Colon (tissue), 2 donors: ENCODE results near the gene LRRC53.

Source experiments
- FAIRE-seq: peaks from 2 replicates; lab custom pipeline; 2012; peaks lifted over from hg19 to GRCh38; lab: Jason Lieb, UNC
- donor health status: control.
- donor health status: control.

LRRC53 gene

GRCh38 chr1:74496669-74497068 is 15.7 kb downstream of the LRRC53 start:
- no peak for FAIRE-seq

- no peak for FAIRE-seq
These were observed 26.4 kb downstream of the LRRC53 start for GRCh38 chr1:74486036-74486435.

DNA sequence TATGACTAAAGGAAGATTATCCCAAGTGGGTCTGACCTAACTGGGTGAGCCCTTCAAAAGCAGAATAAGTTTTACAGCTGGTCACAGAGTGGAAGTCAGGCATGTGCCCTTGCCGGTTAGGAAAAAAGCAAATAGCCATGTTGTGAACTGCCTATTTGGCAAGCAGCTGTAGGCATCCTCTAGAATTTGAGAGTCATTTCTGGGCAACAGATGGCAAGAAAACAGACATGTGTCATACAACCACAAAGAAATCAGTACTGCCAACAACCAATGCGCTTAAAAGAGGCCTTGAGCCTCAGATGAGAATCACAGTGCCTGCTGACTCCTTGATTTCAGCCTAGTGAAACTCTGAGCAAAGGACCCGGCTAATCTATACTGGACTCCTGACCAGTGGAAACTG is 26.8 kb downstream of the LRRC53 start:
- FAIRE-seq, result no peak

GRCh38 chr1:74481607-74482006 is 30.8 kb downstream of the LRRC53 start:
- FAIRE-seq, result no peak

GRCh38 chr1:74480068-74480467 is 32.3 kb downstream of the LRRC53 start:
- no peak for FAIRE-seq

DNA sequence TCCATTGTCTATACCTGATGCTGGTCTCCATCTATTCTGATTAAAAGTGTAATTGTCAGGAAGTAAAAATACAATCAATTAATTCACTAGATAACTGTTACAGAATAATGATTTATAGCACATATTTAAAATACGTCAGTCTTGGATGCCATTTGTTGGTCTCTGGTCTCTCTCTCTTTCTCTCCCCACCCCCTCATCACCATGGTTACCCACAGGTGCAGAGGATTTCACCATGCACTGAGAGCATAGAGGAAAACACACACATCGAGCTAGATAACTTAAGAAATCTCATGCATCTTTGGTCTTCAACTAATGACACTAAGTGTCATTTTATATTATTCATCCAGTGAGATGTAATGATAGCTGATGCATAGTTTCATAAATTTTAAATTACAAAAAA is 33.4 kb downstream of the LRRC53 start:
- no peak for FAIRE-seq

DNA sequence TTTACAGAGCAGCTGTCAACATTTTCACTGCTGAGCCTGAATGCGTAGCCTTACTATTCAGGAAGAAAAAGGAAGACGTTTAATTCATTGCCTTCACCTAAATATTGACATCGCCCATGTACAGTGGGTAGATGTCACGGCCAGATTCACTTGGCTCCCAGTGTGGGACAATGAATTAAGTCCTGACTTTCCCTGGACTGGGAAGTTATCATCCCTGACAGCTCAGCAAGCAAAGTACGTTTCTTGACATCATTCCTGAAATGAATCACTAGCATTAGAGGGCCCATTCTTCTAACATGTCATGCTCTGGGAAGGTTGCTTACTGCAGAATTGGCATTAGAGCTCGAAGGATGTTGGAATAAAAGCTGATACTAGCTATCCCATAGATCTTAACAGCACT is 37.8 kb downstream of the LRRC53 start:
- no peak for FAIRE-seq

DNA sequence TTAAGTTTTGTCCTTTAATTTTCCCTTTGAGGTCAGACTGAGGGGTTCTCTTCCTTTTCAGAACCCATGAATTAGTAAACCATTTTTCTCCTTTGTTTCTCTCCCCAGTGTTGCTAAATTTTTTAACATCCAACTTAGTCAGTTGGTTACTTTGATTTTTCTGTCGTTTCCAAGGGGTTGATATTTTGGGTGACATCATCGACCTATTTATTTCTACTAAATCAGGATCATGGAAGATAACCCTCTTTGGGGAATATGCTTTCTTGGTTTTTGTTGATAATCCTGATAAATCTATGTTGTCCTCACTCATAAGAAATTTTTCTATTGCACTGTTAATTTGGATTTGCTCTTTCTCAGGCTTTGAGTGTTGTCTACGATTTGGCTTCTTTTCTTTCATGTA is 40.9 kb downstream of the LRRC53 start:
- no peak for FAIRE-seq

GRCh38 chr1:74470936-74471335 is 41.5 kb downstream of the LRRC53 start:
- FAIRE-seq, result no peak

- no peak for FAIRE-seq
These were observed 42.2 kb downstream of the LRRC53 start for GRCh38 chr1:74470251-74470650.

- no peak for FAIRE-seq
These were observed 43.3 kb downstream of the LRRC53 start for GRCh38 chr1:74468982-74469603.

- no peak for FAIRE-seq
These were observed 44.5 kb downstream of the LRRC53 start for GRCh38 chr1:74467786-74468377.

DNA sequence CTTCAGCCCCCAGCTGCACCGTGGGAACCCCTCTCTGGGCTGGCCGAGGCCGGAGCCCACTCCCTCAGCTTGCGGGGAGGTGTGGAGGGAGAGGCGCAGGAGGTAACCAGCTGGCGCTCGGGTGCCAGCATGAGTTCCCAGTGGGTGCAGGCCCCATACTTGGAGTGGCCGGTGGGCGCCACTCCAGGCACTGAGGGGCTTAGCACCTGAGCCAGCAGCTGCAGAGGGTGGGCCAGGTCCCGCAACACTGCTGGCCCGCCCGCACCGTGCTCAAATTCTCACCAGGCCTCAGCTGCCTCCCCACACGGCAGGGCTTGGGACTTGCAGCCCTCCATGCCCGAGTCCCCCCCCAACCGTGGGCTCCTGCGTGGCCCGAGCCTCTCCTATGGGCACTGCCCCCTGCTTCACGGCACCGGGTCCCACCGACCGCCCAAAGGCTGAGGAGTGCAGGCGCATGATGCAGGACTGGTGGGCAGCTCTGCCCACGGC is 47.2 kb downstream of the LRRC53 start:
- FAIRE-seq, result no peak

DNA sequence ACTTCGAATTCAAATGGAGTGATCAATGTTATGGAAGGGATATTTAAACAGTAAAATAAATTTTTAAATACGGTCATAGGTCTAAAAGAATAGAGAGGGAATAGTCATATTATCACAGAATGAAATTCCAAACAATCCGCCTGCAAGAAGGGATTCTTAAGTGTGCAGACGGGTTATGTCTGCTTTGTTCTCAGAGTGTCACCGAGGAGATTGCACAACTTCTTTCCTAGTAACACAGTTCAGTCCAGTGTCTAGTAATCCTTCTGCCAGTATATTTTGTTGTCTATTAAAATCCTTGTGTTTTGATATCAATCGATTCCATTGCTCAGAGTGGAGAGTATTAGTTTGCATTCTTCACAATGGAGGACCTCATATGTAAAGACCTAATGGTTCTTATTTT is 48.4 kb downstream of the LRRC53 start:
- no peak for FAIRE-seq

GRCh38 chr1:74463333-74463988 is 49.0 kb downstream of the LRRC53 start:
- FAIRE-seq, result no peak

DNA sequence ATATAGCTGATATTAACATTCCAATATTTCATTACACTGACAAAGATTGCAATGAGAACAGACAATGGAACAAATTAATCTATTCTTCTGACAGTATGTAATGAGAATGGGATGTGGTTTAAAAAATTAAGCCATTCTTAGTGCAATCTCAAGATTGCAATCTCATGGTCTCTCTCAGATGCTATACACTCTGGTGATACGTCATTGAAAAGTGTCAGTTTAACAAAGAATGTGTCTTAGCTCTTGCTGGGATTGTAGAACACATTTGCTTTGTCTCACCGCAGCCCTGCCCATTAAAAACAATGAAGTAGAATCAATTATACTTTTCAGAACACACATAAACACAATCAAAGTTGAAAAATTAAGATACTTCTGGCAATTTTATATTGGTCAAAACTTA is 55.2 kb downstream of the LRRC53 start:
- no peak for FAIRE-seq

- FAIRE-seq, result no peak
These were observed 57.0 kb downstream of the LRRC53 start for GRCh38 chr1:74455390-74455789.

DNA sequence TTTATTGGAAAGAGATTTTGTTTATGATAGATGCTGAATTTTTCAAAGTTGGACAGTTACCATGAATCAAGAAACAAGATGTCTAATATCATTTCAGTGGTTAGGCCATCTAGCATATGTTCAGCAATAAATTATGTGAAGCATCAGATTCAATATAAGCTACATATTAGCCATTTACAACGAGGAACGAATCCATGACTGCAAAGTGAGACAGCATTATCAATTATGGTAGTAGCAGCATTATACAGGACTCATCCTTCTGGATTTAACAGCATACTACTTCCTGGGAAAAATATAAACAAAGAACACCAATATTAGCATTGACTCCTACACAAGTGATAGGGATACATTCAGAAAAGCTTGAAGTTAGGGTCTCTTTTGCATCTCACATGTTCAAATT is 59.1 kb downstream of the LRRC53 start:
- no peak for FAIRE-seq

DNA sequence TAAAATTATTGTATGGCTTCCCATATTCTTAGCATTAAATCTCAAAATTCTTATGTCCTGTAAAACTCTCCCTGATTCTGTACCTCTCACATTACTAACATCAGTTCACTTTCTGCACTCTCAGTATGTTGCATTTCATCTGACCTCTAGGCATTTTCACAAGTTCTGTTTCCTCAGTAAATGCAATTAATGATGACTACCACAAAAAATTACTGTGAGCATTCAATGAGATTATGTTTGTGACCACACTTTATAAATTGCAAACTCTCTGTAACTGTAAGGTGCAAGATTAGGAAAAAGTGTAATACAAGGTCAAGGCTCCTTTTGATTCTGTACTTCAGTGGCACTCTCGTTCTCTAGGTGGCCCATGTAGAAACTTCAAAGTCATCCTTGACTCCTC is 60.4 kb downstream of the LRRC53 start:
- FAIRE-seq, result no peak

- FAIRE-seq, result no peak
These were observed 75.4 kb downstream of the LRRC53 start for GRCh38 chr1:74437035-74437434.

DNA sequence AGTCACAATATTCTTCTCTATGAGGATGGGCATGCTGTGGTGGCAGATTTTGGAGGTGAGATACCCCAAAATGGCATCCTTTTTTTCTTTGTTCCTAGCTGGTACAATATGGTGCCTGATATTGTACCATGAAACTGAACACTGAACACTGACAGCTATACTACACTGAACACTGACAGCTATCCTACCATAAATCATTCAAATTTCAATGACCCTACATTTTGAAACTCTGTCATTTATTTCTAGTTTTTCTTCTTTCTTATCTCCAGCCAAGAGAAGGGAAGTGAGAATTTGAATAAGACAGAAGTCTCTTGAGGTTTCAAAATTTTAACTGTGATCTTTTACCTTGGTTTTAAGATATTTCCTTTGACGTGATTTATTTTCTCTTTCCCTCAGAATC is 76.3 kb downstream of the LRRC53 start:
- FAIRE-seq, result no peak

GRCh38 chr1:74434321-74434720 is 78.1 kb downstream of the LRRC53 start:
- no peak for FAIRE-seq

- no peak for FAIRE-seq
These were observed 80.1 kb downstream of the LRRC53 start for GRCh38 chr1:74432325-74432724.

- FAIRE-seq, result no peak
These were observed 80.9 kb downstream of the LRRC53 start for GRCh38 chr1:74431531-74431930.
